ENCODE measurements around the gene WNK3.

DNA sequence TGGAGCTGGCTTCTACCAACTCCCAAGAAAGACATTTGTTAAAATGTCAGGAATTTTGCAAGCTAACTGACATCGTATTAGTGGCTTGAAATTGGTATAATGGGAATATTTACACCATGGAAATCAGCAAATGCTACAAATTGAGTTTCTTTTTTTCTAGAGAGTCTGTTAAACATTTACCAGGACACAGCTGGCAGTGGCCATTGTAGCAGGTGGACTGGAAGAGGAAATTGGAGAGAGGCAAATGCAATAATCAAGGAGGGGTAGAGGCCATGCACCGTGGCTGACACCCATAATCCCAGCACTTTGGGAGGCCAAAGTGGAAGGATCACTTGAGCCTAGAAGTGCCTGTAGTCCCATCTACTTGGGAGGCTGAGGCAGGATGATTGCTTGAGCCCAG is 49.4 kb upstream of the WNK3 start:
- TF ChIP-seq EZH2phosphoT487 (IDR thresholded peaks at IDR 0.05; ENCODE audit: insufficient read depth, low read depth) (no peak), EZH2 (IDR thresholded peaks at IDR 0.05; ENCODE audit: insufficient read depth, poor library complexity, severe bottlenecking) (no peak)
